Measurements from ENCODE around the gene CACNA2D1. TPM values are rescaled to one million over a fixed set of nuclear protein-coding genes. Genes with fewer than 3 reads are reported as not detected.

CACNA2D1 gene
- total and polyA plus RNA-seq, 9 of the 15 experiments (the other 6 are each of a cell fraction or from before 2014, with no cell fraction given), result 0.49 TPM; not detected in 8

GRCh38 chr7:82244947-82245517, 198.5 kb downstream of the CACNA2D1 start:
- DNase-seq (ENCODE audit: extremely low read depth in 1 of 4, low spot score in 3 of 4) (no peak), FAIRE-seq (no peak), ATAC-seq (no peak)
- 2% methylated on average over 3 of the region's 3 CpGs for WGBS (ENCODE audit: insufficient coverage, low coverage, missing lambda C conversion rate)
- TF ChIP-seq NR2C1 (IDR thresholded peaks at IDR 0.05) (no peak), NR2C1 (tag; IDR thresholded peaks at IDR 0.05) (no peak), ZNF324 (CRISPR knock-in tag; IDR thresholded peaks at IDR 0.05) (no peak), ZBTB8A (IDR thresholded peaks at IDR 0.05; ENCODE audit: partially characterized antibody) (no peak), ZBTB5 (IDR thresholded peaks at IDR 0.05) (no peak), BRD9 (IDR thresholded peaks at IDR 0.05; ENCODE audit: low read depth, partially characterized antibody) (no peak), GABPB1 (CRISPR knock-in tag; IDR thresholded peaks at IDR 0.05) (no peak), VEZF1 (CRISPR knock-in tag; IDR thresholded peaks at IDR 0.05) (no peak), CBX2 (IDR thresholded peaks at IDR 0.05; ENCODE audit: insufficient read depth, low read length, poor library complexity, severe bottlenecking) (no peak), ZC3H4 (CRISPR knock-in tag; IDR thresholded peaks at IDR 0.05; ENCODE audit: borderline replicate concordance) (no peak)
- Histone ChIP-seq H3K4me1 (replicated peaks in 1 of 2; ENCODE audit: control insufficient read depth in 2 of 2, insufficient read depth in 2 of 2, low read length in 2 of 2) (no peaks in the 10 kb centered on the region), H4K20me1 (replicated peaks; ENCODE audit: control insufficient read depth, insufficient read depth, low read length) (no peaks in the 10 kb centered on the region), H3K9ac (ENCODE audit: insufficient read depth in 1 of 2, low read depth in 2 of 2, low read length in 2 of 2) (no peak overlapping the region), H2AFZ (ENCODE audit: low read depth, low read length) (no peak overlapping the region), H3K9me3 (replicated peaks; ENCODE audit: control insufficient read depth, insufficient read depth, low read depth, low read length) (no peaks in the 10 kb centered on the region), H3K27me3 (ENCODE audit: control insufficient read depth in 2 of 2, insufficient read depth in 2 of 2, low read length in 2 of 2) (no peaks in the 10 kb centered on the region), H3K79me2 (ENCODE audit: control insufficient read depth, insufficient read depth, low read length) (no peaks in the 10 kb centered on the region), H3K4me2 (ENCODE audit: insufficient read depth, low read length) (no peak overlapping the region), H3K4me3 (no peak overlapping the region), H3K9me1 (ENCODE audit: control insufficient read depth, insufficient read depth, low read length) (no peaks in the 10 kb centered on the region), H3K36me3 (ENCODE audit: control insufficient read depth, insufficient read depth, low read length) (no peaks in the 10 kb centered on the region), H3K27ac (ENCODE audit: extremely low read depth, low read depth, low read length) (no peak overlapping the region)
- intact Hi-C loops (cut with micrococcal nuclease) (no loop called here), in situ Hi-C loops (cut with MboI) (no loop called here)
- POLR2A ChIA-PET, result no interaction called here
- no TSS peak for BruUV-seq (replicated peaks)
- CTCF ChIA-PET (ENCODE audit: low intra/inter-chr PET ratio), result no interaction called here

All from K562 (cell line).